CD14-positive monocyte (primary cell): Measurements from ENCODE around the gene USP24. TPM values are rescaled to one million over a fixed set of nuclear protein-coding genes. Genes with fewer than 3 reads are reported as not detected.

Source experiments
- DNase-seq, 3 donors: peaks; one replicate each; pipeline ENCODE4 v3.0.0-alpha.2; 2011 to 2022
- H2AFZ ChIP-seq: 2 replicates; pipeline ENCODE4 v1.6.0; 2012; ENCODE audit warnings: mild to moderate bottlenecking, low read depth, low read length, inconsistent platforms; ENCODE audit not compliant: insufficient read depth, poor library complexity, severe bottlenecking
- H3K27ac ChIP-seq, 2 donors: 1 replicate in 1 of 2; 2 replicates in 1 of 2; pipeline ENCODE4 v1.5.1; 2012 to 2013; ENCODE audit warnings: low read length in 2 of 2, control low read depth in 1 of 2, inconsistent platforms in 1 of 2, low read depth in 1 of 2, mild to moderate bottlenecking in 1 of 2
- H3K27me3 ChIP-seq, 2 donors: one replicate each; pipeline versions ENCODE4 v1.6.0 to v1.6.1; 2011 to 2013; ENCODE audit warnings: low read length in 2 of 2; ENCODE audit not compliant: control insufficient read depth in 2 of 2, insufficient read depth in 2 of 2
- H3K36me3 ChIP-seq, 2 donors: replicated peaks in 1 of 2; 1 replicate in 1 of 2; 2 replicates in 1 of 2; pipeline versions ENCODE4 v1.5.1 to v1.6.1; 2012 to 2013; ENCODE audit warnings: low read length in 2 of 2, control low read depth in 1 of 2, inconsistent platforms in 1 of 2, mild to moderate bottlenecking in 1 of 2; ENCODE audit not compliant: insufficient read depth in 2 of 2, control insufficient read depth in 1 of 2
- H3K4me1 ChIP-seq, 2 donors: 1 replicate in 1 of 2; 2 replicates in 1 of 2; pipeline versions ENCODE4 v1.5.1 to v1.6.1; 2012 to 2013; ENCODE audit warnings: low read length in 2 of 2, control low read depth in 1 of 2, inconsistent platforms in 1 of 2, mild to moderate bottlenecking in 1 of 2, moderate library complexity in 1 of 2; ENCODE audit not compliant: insufficient read depth in 2 of 2, control insufficient read depth in 1 of 2
- H3K4me2 ChIP-seq: replicated peaks from 2 replicates; pipeline ENCODE3; 2012; ENCODE audit warnings: low read length, moderate library complexity, mild to moderate bottlenecking; ENCODE audit not compliant: poor library complexity, severe bottlenecking; ENCODE audit errors: extremely low read depth
- H3K4me3 ChIP-seq, 3 experiments: fragments of 200-600 bp in 1 of 3; sonication (generic) in 1 of 3; replicated peaks in 1 of 3; 1 replicate in 2 of 3; 2 replicates in 1 of 3; pipeline ENCODE4 v1.5.1; 2011 to 2013; ENCODE audit warnings: low read length in 3 of 3, mild to moderate bottlenecking in 3 of 3, control low read depth in 2 of 3, low read depth in 2 of 3, inconsistent platforms in 1 of 3, moderate library complexity in 1 of 3
- H3K79me2 ChIP-seq: 2 replicates; pipeline ENCODE4 v1.6.0; 2012; ENCODE audit warnings: mild to moderate bottlenecking, control low read depth, inconsistent platforms, low read length, moderate library complexity; ENCODE audit not compliant: insufficient read depth
- H3K9ac ChIP-seq: 2 replicates; pipeline ENCODE4 v1.6.0; 2017; ENCODE audit warnings: low read length, mild to moderate bottlenecking; ENCODE audit not compliant: insufficient read depth, poor library complexity, severe bottlenecking
- H3K9me3 ChIP-seq, 2 donors: replicated peaks in 1 of 2; 1 replicate in 1 of 2; 2 replicates in 1 of 2; pipeline versions ENCODE4 v1.5.1 to v1.6.1; 2012 to 2013; ENCODE audit warnings: low read length in 2 of 2, control low read depth in 1 of 2; ENCODE audit not compliant: control insufficient read depth in 1 of 2, insufficient read depth in 1 of 2
- H4K20me1 ChIP-seq: 2 replicates; pipeline ENCODE4 v1.6.0; 2012; ENCODE audit warnings: mild to moderate bottlenecking, low read length, control low read depth, moderate library complexity; ENCODE audit not compliant: insufficient read depth
- H3K27ac Mint-ChIP-seq, 7 donors: one replicate each; pipeline ENCODE4 v1.8.0; 2020; ENCODE audit warnings: mild to moderate bottlenecking in 7 of 7, mixed read lengths in 7 of 7, moderate library complexity in 6 of 7, inconsistent platforms in 2 of 7
- H3K27me3 Mint-ChIP-seq, 3 donors: one replicate each; pipeline ENCODE4 v1.8.0; 2021 to 2022; ENCODE audit warnings: low read depth in 3 of 3, mild to moderate bottlenecking in 3 of 3, mixed read lengths in 3 of 3, moderate library complexity in 3 of 3, inconsistent platforms in 1 of 3
- H3K36me3 Mint-ChIP-seq, 2 donors: one replicate each; pipeline ENCODE4 v1.8.0; 2020; ENCODE audit warnings: mixed read lengths in 2 of 2, inconsistent platforms in 1 of 2, mild to moderate bottlenecking in 1 of 2
- H3K4me1 Mint-ChIP-seq: one replicate; pipeline ENCODE4 v1.8.0; 2020; ENCODE audit warnings: mild to moderate bottlenecking, mixed read lengths
- H3K4me3 Mint-ChIP-seq, 2 donors: one replicate each; pipeline ENCODE4 v1.8.0; 2020; ENCODE audit warnings: mild to moderate bottlenecking in 2 of 2, mixed read lengths in 2 of 2, moderate library complexity in 1 of 2
- H3K9me3 Mint-ChIP-seq, 7 donors: one replicate each; pipeline ENCODE4 v1.8.0; 2020 to 2022; ENCODE audit warnings: mixed read lengths in 7 of 7, mild to moderate bottlenecking in 6 of 7, moderate library complexity in 6 of 7, inconsistent platforms in 2 of 7
- WGBS: methylation state at CpG from one replicate; pipeline ENCODE4 v1.1.5; 2013; ENCODE audit warnings: missing lambda C conversion rate; ENCODE audit not compliant: insufficient coverage; 5-methylcytosine and 5-hydroxymethylcytosine counted together
- intact Hi-C, 2 donors: fragments of 100-400 bp; cut with micrococcal nuclease; formaldehyde crosslinking; loops; one replicate each; pipeline versions ENCODE4 v1.15.0 to v1.15.1; 2023
- polyA plus RNA-seq, 3 donors: library from polyadenylated mRNA; depleted of rRNA in 1 of 3; unstranded in 2 of 3; stranded (reverse) in 1 of 3; fragments of 300-500 nt in 2 of 3; fragments of >200 nt in 1 of 3; fragmentation: Illumina TruSeq in 2 of 3; gene quantifications; 1 replicate in 2 of 3; 2 replicates in 1 of 3; pipeline ENCODE4 v1.2.3, GENCODE V29; 2012 to 2021
- TF ChIP-seq, protein P1 (sequence below): fragments of 200-600 bp; IDR thresholded peaks from one replicate; pipeline ENCODE4 v1.8.0; 2022; ENCODE audit warnings: antibody characterized with exemption, mild to moderate bottlenecking

USP24 gene
- polyA plus RNA-seq, 3 donors: 1.1 to 14.2 (median 2.1) TPM

DNA sequence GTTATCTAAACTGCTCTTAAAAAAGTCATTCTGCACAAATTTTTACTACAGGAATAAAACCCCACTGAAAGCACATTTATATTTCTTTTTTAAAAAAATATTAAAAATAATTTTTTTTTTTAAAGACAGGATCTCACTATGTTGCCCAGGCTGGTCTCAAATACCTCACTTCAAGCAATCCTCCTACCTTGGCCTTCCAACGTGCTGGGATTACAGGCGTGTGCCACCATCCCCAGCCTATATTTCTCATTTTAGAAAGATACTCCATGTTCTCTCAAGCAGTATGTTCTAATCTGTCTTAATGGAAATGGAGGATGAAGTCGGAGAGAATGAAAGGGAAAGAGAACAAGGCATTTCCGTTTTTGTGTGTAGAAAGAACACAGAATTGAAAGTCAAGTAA, 17.1 kb downstream of the USP24 start:
- Histone ChIP-seq H3K4me1 (peaks cover 31 to 32% of the 10 kb centered on the region in 2 donors), H3K27me3 (no peaks in the 10 kb centered on the region), H2AFZ (no peak overlapping the region), H3K9ac (no peak overlapping the region), H3K9me3 (no peaks in the 10 kb centered on the region), H3K4me2 (no peak overlapping the region), H3K36me3 (peaks cover 0 to 16% of the 10 kb centered on the region in 2 donors), H3K4me3 (no peak overlapping the region), H3K27ac (no peak overlapping the region), H3K79me2 (peaks cover 87% of the 10 kb centered on the region), H4K20me1 (peaks cover 94% of the 10 kb centered on the region)
- TF ChIP-seq, protein P1, sequence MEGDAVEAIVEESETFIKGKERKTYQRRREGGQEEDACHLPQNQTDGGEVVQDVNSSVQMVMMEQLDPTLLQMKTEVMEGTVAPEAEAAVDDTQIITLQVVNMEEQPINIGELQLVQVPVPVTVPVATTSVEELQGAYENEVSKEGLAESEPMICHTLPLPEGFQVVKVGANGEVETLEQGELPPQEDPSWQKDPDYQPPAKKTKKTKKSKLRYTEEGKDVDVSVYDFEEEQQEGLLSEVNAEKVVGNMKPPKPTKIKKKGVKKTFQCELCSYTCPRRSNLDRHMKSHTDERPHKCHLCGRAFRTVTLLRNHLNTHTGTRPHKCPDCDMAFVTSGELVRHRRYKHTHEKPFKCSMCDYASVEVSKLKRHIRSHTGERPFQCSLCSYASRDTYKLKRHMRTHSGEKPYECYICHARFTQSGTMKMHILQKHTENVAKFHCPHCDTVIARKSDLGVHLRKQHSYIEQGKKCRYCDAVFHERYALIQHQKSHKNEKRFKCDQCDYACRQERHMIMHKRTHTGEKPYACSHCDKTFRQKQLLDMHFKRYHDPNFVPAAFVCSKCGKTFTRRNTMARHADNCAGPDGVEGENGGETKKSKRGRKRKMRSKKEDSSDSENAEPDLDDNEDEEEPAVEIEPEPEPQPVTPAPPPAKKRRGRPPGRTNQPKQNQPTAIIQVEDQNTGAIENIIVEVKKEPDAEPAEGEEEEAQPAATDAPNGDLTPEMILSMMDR: no peak
- H3K27me3 Mint-ChIP-seq: peaks cover 0 to 3% (median 0%) of the 10 kb centered on the region in 3 donors
- H3K4me3 Mint-ChIP-seq: no peak overlapping the region
- H3K4me1 Mint-ChIP-seq: peaks cover 44% of the 10 kb centered on the region
- intact Hi-C loops: no loop called here
- WGBS: 100% methylated on average over 2 of the region's 4 CpGs
- H3K27ac Mint-ChIP-seq: no peak overlapping the region
- H3K36me3 Mint-ChIP-seq: peaks cover 14 to 17% of the 10 kb centered on the region in 2 donors
- peaks cover 0 to 3% (median 2%) of the 10 kb centered on the region in 7 donors for H3K9me3 Mint-ChIP-seq
- no peak for DNase-seq

DNA sequence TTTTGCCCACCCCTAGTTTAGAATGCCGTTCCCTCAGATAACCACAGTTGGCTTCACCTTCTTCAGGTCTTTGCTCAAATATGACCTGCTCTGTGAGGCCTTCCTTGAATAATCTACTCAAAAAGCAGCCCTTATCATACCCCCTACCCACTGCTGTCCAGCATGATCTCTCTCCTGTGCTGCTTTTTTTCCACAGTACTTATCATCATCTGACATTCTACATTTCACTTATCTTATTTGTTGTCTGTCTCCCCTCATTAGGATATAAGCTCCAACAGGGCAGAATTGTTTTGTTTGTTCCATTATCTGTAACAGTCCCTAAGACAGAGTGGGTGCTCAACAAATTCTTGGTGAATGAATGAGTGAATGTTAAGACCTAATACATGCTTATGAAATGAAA, 18.1 kb downstream of the USP24 start:
- peaks cover 0 to 3% (median 0%) of the 10 kb centered on the region in 3 donors for H3K27me3 Mint-ChIP-seq
- TF ChIP-seq, protein P1: no peak
- no peak for DNase-seq
- Histone ChIP-seq H3K27ac (peak overlapping the region in 1 of 2 donors; percentile 70), H3K9ac (no peak overlapping the region), H3K36me3 (peaks cover 0 to 16% of the 10 kb centered on the region in 2 donors), H3K9me3 (no peaks in the 10 kb centered on the region), H3K4me2 (no peak overlapping the region), H3K79me2 (peaks cover 87% of the 10 kb centered on the region), H3K4me1 (peaks cover 31 to 32% of the 10 kb centered on the region in 2 donors), H4K20me1 (peaks cover 94% of the 10 kb centered on the region), H3K27me3 (no peaks in the 10 kb centered on the region), H2AFZ (no peak overlapping the region), H3K4me3 (no peak overlapping the region)
- intact Hi-C loops: no loop called here
- peaks cover 43% of the 10 kb centered on the region for H3K4me1 Mint-ChIP-seq
- no peak overlapping the region for H3K4me3 Mint-ChIP-seq
- H3K27ac Mint-ChIP-seq: peak overlapping the region in 2 of 7 donors; percentile 38 to 76
- H3K36me3 Mint-ChIP-seq: peaks cover 14 to 17% of the 10 kb centered on the region in 2 donors
- WGBS: 89% methylated on average over 1 of the region's 1 CpG
- H3K9me3 Mint-ChIP-seq: peaks cover 0 to 3% (median 2%) of the 10 kb centered on the region in 7 donors
